Liver (tissue), 9 donors: ENCODE data around the gene PMM2. TPM values are rescaled to one million over a fixed set of nuclear protein-coding genes. Genes with fewer than 3 reads are reported as not detected.

Source experiments
- DNase-seq: peaks from one replicate; pipeline ENCODE4 v3.0.0-alpha.2; 2017; ENCODE audit warnings: low spot score
- H3K27ac ChIP-seq, 2 donors: one replicate each; pipeline ENCODE4 v1.7.0; 2013; ENCODE audit warnings: inconsistent platforms in 2 of 2, low read length in 2 of 2, control low read depth in 1 of 2, low read depth in 1 of 2, mild to moderate bottlenecking in 1 of 2
- H3K27me3 ChIP-seq, 4 donors: one replicate each; pipeline versions ENCODE4 v1.6.1 to v1.7.0; 2013; ENCODE audit warnings: low read length in 3 of 4, inconsistent platforms in 1 of 4, mild to moderate bottlenecking in 1 of 4, moderate library complexity in 1 of 4; ENCODE audit not compliant: control insufficient read depth in 4 of 4, insufficient read depth in 4 of 4
- H3K36me3 ChIP-seq, 4 donors: one replicate each; pipeline versions ENCODE4 v1.6.1 to v1.7.0; 2013; ENCODE audit warnings: low read length in 3 of 4, mild to moderate bottlenecking in 3 of 4, low read depth in 1 of 4, moderate library complexity in 1 of 4; ENCODE audit not compliant: control insufficient read depth in 4 of 4, insufficient read depth in 3 of 4
- H3K4me1 ChIP-seq, 4 donors: one replicate each; pipeline versions ENCODE4 v1.6.1 to v1.7.0; 2013; ENCODE audit warnings: low read length in 3 of 4, mild to moderate bottlenecking in 3 of 4, moderate library complexity in 1 of 4; ENCODE audit not compliant: control insufficient read depth in 4 of 4, insufficient read depth in 4 of 4
- H3K4me3 ChIP-seq, 3 donors: one replicate each; pipeline versions ENCODE4 v1.6.1 to v1.7.0; 2013; ENCODE audit warnings: low read length in 3 of 3, control low read depth in 1 of 3, low read depth in 1 of 3, mild to moderate bottlenecking in 1 of 3
- H3K9ac ChIP-seq, 2 donors: one replicate each; pipeline ENCODE4 v1.7.0; 2013; ENCODE audit warnings: low read length in 2 of 2, mild to moderate bottlenecking in 2 of 2, moderate library complexity in 2 of 2, control low read depth in 1 of 2, low read depth in 1 of 2
- H3K9me3 ChIP-seq, 4 donors: one replicate each; pipeline versions ENCODE4 v1.6.1 to v1.7.0; 2013; ENCODE audit warnings: low read length in 3 of 4; ENCODE audit not compliant: control insufficient read depth in 4 of 4
- ATF3 ChIP-seq: IDR thresholded peaks from 2 replicates; pipeline ENCODE4 v1.6.1; 2016; ENCODE audit warnings: antibody characterized with exemption
- CTCF ChIP-seq: fragments of 150-350 bp; IDR thresholded peaks from 2 replicates; pipeline ENCODE4 v1.5.1; 2017; ENCODE audit warnings: improper control_type of control experiment, low read depth, low read length; ENCODE audit not compliant: missing input control
- EGR1 ChIP-seq, 2 donors: IDR thresholded peaks; 2 replicates each; pipeline ENCODE4 v1.6.1; 2016 to 2018; ENCODE audit warnings: antibody characterized with exemption in 2 of 2, low read depth in 2 of 2
- FOXA1 ChIP-seq: IDR thresholded peaks from 2 replicates; pipeline ENCODE4 v1.6.1; 2016; ENCODE audit warnings: antibody characterized with exemption
- FOXA2 ChIP-seq: IDR thresholded peaks from 2 replicates; pipeline ENCODE4 v1.6.1; 2016; ENCODE audit warnings: antibody characterized with exemption
- GABPA ChIP-seq, 2 donors: IDR thresholded peaks in 1 of 2; conservative IDR thresholded peaks in 1 of 2; 2 replicates each; pipeline ENCODE4 v1.6.1; 2016; ENCODE audit warnings: antibody characterized with exemption in 2 of 2, mild to moderate bottlenecking in 1 of 2, moderate library complexity in 1 of 2
- HNF4G ChIP-seq: IDR thresholded peaks from 2 replicates; pipeline ENCODE4 v1.6.1; 2016; ENCODE audit warnings: antibody characterized with exemption
- MAX ChIP-seq: IDR thresholded peaks from 2 replicates; pipeline ENCODE4 v1.6.1; 2016; ENCODE audit warnings: antibody characterized with exemption
- NR2F2 ChIP-seq: IDR thresholded peaks from 2 replicates; pipeline ENCODE4 v1.6.1; 2016; ENCODE audit warnings: antibody characterized with exemption
- REST ChIP-seq: IDR thresholded peaks from 2 replicates; pipeline ENCODE4 v1.6.1; 2016; ENCODE audit warnings: antibody characterized with exemption, mild to moderate bottlenecking
- RXRA ChIP-seq, 2 donors: IDR thresholded peaks; 2 replicates each; pipeline ENCODE4 v1.6.1; 2017 to 2018; ENCODE audit warnings: antibody characterized with exemption in 2 of 2, mild to moderate bottlenecking in 1 of 2
- SP1 ChIP-seq: IDR thresholded peaks from 2 replicates; pipeline ENCODE4 v1.6.1; 2018; ENCODE audit warnings: antibody characterized with exemption, mild to moderate bottlenecking
- TAF1 ChIP-seq: conservative IDR thresholded peaks from 2 replicates; pipeline ENCODE4 v1.6.1; 2016; ENCODE audit warnings: antibody characterized with exemption, mild to moderate bottlenecking
- ZBTB33 ChIP-seq: IDR thresholded peaks from 2 replicates; pipeline ENCODE4 v1.6.1; 2016; ENCODE audit warnings: antibody characterized with exemption
- WGBS: extraction: QIAGEN DNeasy Blood & Tissue Kit; methylation state at CpG from one replicate; pipeline ENCODE4 v1.1.7; 2013; 5-methylcytosine and 5-hydroxymethylcytosine counted together
- polyA plus RNA-seq, 2 donors: library from polyadenylated mRNA; stranded (reverse) in 1 of 2; unstranded in 1 of 2; fragments of 200-250 nt in 1 of 2; fragments of >200 nt in 1 of 2; fragmentation: Nextera tagmentation in 1 of 2; extraction: Ambion mirVana in 1 of 2; gene quantifications; one replicate each; pipeline versions ENCODE4 v1.2.1 to v1.2.3, GENCODE V29; 2013 to 2015
- total RNA-seq, 2 donors: library from RNA; depleted of rRNA; stranded (reverse); fragments of >200 nt; gene quantifications; one replicate each; pipeline ENCODE4 v1.2.3, GENCODE V29; 2014
- donor health status: healthy.
- donor health status: healthy.
- donor health status: healthy.
- donor health status: healthy.
- donor health status: healthy.

Gene PMM2
- total and polyA plus RNA-seq, 4 donors = 6.8 to 38.9 (median 30.0) TPM

- Histone ChIP-seq H3K9me3 (no peaks in the 10 kb centered on the region), H3K9ac (no peak overlapping the region), H3K4me3 (no peak overlapping the region), H3K27ac (no peak overlapping the region), H3K36me3 (peaks cover 26 to 55% (median 29%) of the 10 kb centered on the region in 4 donors), H3K27me3 (no peaks in the 10 kb centered on the region), H3K4me1 (peaks cover 0 to 3% (median 0%) of the 10 kb centered on the region in 4 donors)
- 92% methylated on average over 10 of the region's 10 CpGs for WGBS
- no peak for DNase-seq
- TF ChIP-seq ATF3 = no peak
- TF ChIP-seq FOXA2 = no peak
- TF ChIP-seq FOXA1 = no peak
Observed at GRCh38 chr16:8818504-8819270, 21.0 kb downstream of the PMM2 start.

GRCh38 chr16:8819411-8820034 lies 21.9 kb downstream of the PMM2 start:
- Histone ChIP-seq H3K9ac (no peak overlapping the region), H3K4me3 (no peak overlapping the region), H3K36me3 (peaks cover 21 to 48% (median 23%) of the 10 kb centered on the region in 4 donors), H3K4me1 (peaks cover 0 to 3% (median 0%) of the 10 kb centered on the region in 4 donors), H3K27ac (no peak overlapping the region), H3K27me3 (no peaks in the 10 kb centered on the region), H3K9me3 (no peaks in the 10 kb centered on the region)
- WGBS = 90% methylated on average over 6 of the region's 6 CpGs
- TF ChIP-seq FOXA1 (no peak), MAX (no peak), CTCF (no peak), FOXA2 (no peak), NR2F2 (no peak), HNF4G (no peak)
- no peak for DNase-seq

GRCh38 chr16:8822403-8822802 lies 24.8 kb downstream of the PMM2 start:
- Histone ChIP-seq H3K9me3 (no peaks in the 10 kb centered on the region), H3K36me3 (peaks cover 10 to 27% (median 17%) of the 10 kb centered on the region in 4 donors), H3K27ac (no peak overlapping the region), H3K4me1 (peaks cover 0 to 3% (median 0%) of the 10 kb centered on the region in 4 donors), H3K9ac (no peak overlapping the region), H3K27me3 (no peaks in the 10 kb centered on the region), H3K4me3 (no peak overlapping the region)
- TF ChIP-seq ZBTB33 (no peak), RXRA (IDR thresholded peaks at IDR 0.05) (no peak), GABPA (IDR thresholded peaks at IDR 0.05 in 1 of 2, conservative IDR thresholded peaks at IDR 0.05 in 1 of 2) (no peak), ATF3 (no peak), EGR1 (IDR thresholded peaks at IDR 0.05; ENCODE audit: low read depth in 2 of 2) (no peak), TAF1 (no peak), SP1 (no peak), REST (no peak), HNF4G (no peak)
- no peak for DNase-seq
- 98% methylated on average over 3 of the region's 3 CpGs for WGBS
